Measurements from ENCODE around the gene HMGB3.
A peak's percentile ranks its signal among the peaks of the same experiment; 100 is the strongest.
"Not testable (repeated sequence)": the region's sequence is repeated elsewhere in the genome, so short reads cannot be mapped to it uniquely, and the experiment has no call there.

The HMGB3 gene

GRCh38 chrX:150980186-150980585 lies 2.9 kb upstream of the HMGB3 start:
- TF ChIP-seq CTCF (IDR thresholded peaks at IDR 0.05; ENCODE audit: unreplicated experiment in 3 of 3) = no peak
- peaks cover 17% of the 10 kb centered on the region for H3K9me3 Mint-ChIP-seq
- no peak overlapping the region for H3K27ac Mint-ChIP-seq
- H3K27me3 Mint-ChIP-seq (ENCODE audit: low read depth) = peaks cover 4% of the 10 kb centered on the region
- peaks cover 5% of the 10 kb centered on the region for H3K4me1 Mint-ChIP-seq
- H3K4me3 Mint-ChIP-seq = peak overlapping the region in 2 of 3 experiments; percentile 11 to 28
- peaks cover 5% of the 10 kb centered on the region for H3K36me3 Mint-ChIP-seq (ENCODE audit: low read depth)

GRCh38 chrX:150980711-150981110 lies 2.4 kb upstream of the HMGB3 start:
- peak overlapping the region in 2 of 3 experiments; percentile 34 to 60 for H3K4me3 Mint-ChIP-seq
- H3K9me3 Mint-ChIP-seq = peaks cover 18% of the 10 kb centered on the region
- H3K27ac Mint-ChIP-seq = no peak overlapping the region
- H3K27me3 Mint-ChIP-seq (ENCODE audit: low read depth) = peaks cover 4% of the 10 kb centered on the region
- peaks cover 9% of the 10 kb centered on the region for H3K36me3 Mint-ChIP-seq (ENCODE audit: low read depth)
- peaks cover 7% of the 10 kb centered on the region for H3K4me1 Mint-ChIP-seq
- no peak for TF ChIP-seq CTCF (IDR thresholded peaks at IDR 0.05; ENCODE audit: unreplicated experiment in 3 of 3)

GRCh38 chrX:150982235-150982787 lies 824 bp upstream of the HMGB3 start:
- Mint-ChIP-seq H3K9me3 (peaks cover 23% of the 10 kb centered on the region), H3K4me3 (peak overlapping the region; percentile 76 to 87 (median 86)), H3K27me3 (ENCODE audit: low read depth) (peaks cover 4% of the 10 kb centered on the region), H3K27ac (peak overlapping the region in 1 of 3 experiments; percentile 19), H3K36me3 (ENCODE audit: low read depth) (peaks cover 17% of the 10 kb centered on the region), H3K4me1 (peaks cover 7% of the 10 kb centered on the region)
- no peak for TF ChIP-seq CTCF (IDR thresholded peaks at IDR 0.05; ENCODE audit: unreplicated experiment in 3 of 3)

- peaks cover 7% of the 10 kb centered on the region for H3K4me1 Mint-ChIP-seq
- H3K36me3 Mint-ChIP-seq (ENCODE audit: low read depth) = peaks cover 29% of the 10 kb centered on the region
- no peak overlapping the region for H3K27ac Mint-ChIP-seq
- no peak for TF ChIP-seq CTCF (IDR thresholded peaks at IDR 0.05; ENCODE audit: unreplicated experiment in 3 of 3)
- H3K4me3 Mint-ChIP-seq = peak overlapping the region in 1 of 3 experiments; percentile 45
- H3K9me3 Mint-ChIP-seq = peaks cover 23% of the 10 kb centered on the region
- peaks cover 4% of the 10 kb centered on the region for H3K27me3 Mint-ChIP-seq (ENCODE audit: low read depth)
Observed at GRCh38 chrX:150983521-150984168, 510 bp downstream of the HMGB3 start.

- peaks cover 4% of the 10 kb centered on the region for H3K27me3 Mint-ChIP-seq (ENCODE audit: low read depth)
- H3K9me3 Mint-ChIP-seq = peaks cover 23% of the 10 kb centered on the region
- no peak for TF ChIP-seq CTCF (IDR thresholded peaks at IDR 0.05; ENCODE audit: unreplicated experiment in 3 of 3)
- peaks cover 7% of the 10 kb centered on the region for H3K4me1 Mint-ChIP-seq
- H3K27ac Mint-ChIP-seq = peak overlapping the region; percentile 50 to 79 (median 71)
- peak overlapping the region; percentile 81 to 96 (median 86) for H3K4me3 Mint-ChIP-seq
- peaks cover 30% of the 10 kb centered on the region for H3K36me3 Mint-ChIP-seq (ENCODE audit: low read depth)
Observed at GRCh38 chrX:150984169-150984824, 1.2 kb downstream of the HMGB3 start.

GRCh38 chrX:150987687-150988086 lies 4.6 kb downstream of the HMGB3 start:
- not testable (repeated sequence) for H3K4me3 Mint-ChIP-seq, H3K27ac Mint-ChIP-seq
- peaks cover 11% of the 10 kb centered on the region for H3K9me3 Mint-ChIP-seq

More at GRCh38 chrX:150987687-150988086, 4.6 kb downstream of the HMGB3 start:
- not testable (repeated sequence) for H3K27me3 Mint-ChIP-seq (ENCODE audit: low read depth); H3K4me1 Mint-ChIP-seq
- H3K36me3 Mint-ChIP-seq (ENCODE audit: low read depth) = peaks cover 30% of the 10 kb centered on the region
